GM12878 (cell line): ENCODE results near the gene DLGAP3. TPM values are rescaled to one million over a fixed set of nuclear protein-coding genes. Genes with fewer than 3 reads are reported as not detected.
A peak's percentile ranks its signal among the peaks of the same experiment; 100 is the strongest.

ENCODE experiments used
- CHD4 ChIP-seq: fragments of 200-600 bp; sonication (generic); IDR thresholded peaks from 2 replicates; pipeline ENCODE4 v1.6.1; 2016; ENCODE audit warnings: mild to moderate bottlenecking
- CREM ChIP-seq: IDR thresholded peaks from 2 replicates; pipeline ENCODE4 v1.6.1; 2014; ENCODE audit warnings: antibody characterized with exemption, low read depth
- EED ChIP-seq: sonication (generic); IDR thresholded peaks from 2 replicates; pipeline ENCODE4 v1.6.1; 2016; ENCODE audit warnings: antibody characterized with exemption, low read depth
- HDAC6 ChIP-seq: fragments of 200-600 bp; sonication (generic); IDR thresholded peaks from one replicate; pipeline ENCODE4 v1.8.0; 2017; ENCODE audit warnings: antibody characterized with exemption; ENCODE audit not compliant: unreplicated experiment
- HDGF ChIP-seq: fragments of 450-650 bp; IDR thresholded peaks from 2 replicates; pipeline ENCODE4 v1.6.1; 2016; ENCODE audit warnings: antibody characterized with exemption
- IKZF2 ChIP-seq, 2 experiments: fragments of 450-650 bp; IDR thresholded peaks; 2 replicates each; pipeline ENCODE4 v1.6.1; 2017; ENCODE audit warnings: mild to moderate bottlenecking in 2 of 2, moderate library complexity in 2 of 2
- MEF2B ChIP-seq: fragments of 450-650 bp; IDR thresholded peaks from 2 replicates; pipeline ENCODE4 v1.6.1; 2018; ENCODE audit warnings: mild to moderate bottlenecking, moderate library complexity; ENCODE audit not compliant: partially characterized antibody, poor library complexity, severe bottlenecking
- MTA3 ChIP-seq: IDR thresholded peaks from 2 replicates; pipeline ENCODE4 v1.6.1; 2012; ENCODE audit warnings: low read length, inconsistent platforms, borderline replicate concordance
- NFYA ChIP-seq: IDR thresholded peaks from 2 replicates; pipeline ENCODE4 v1.6.1; 2011; ENCODE audit warnings: low read depth, mild to moderate bottlenecking, low read length, improper control_type of control experiment, borderline replicate concordance
- PBX3 ChIP-seq: IDR thresholded peaks from 2 replicates; pipeline ENCODE4 v1.6.1; 2011; ENCODE audit warnings: mild to moderate bottlenecking, low read depth, low read length, moderate library complexity; ENCODE audit not compliant: insufficient replicate concordance
- SPI1 ChIP-seq: IDR thresholded peaks from 2 replicates; pipeline ENCODE4 v1.6.1; 2011; ENCODE audit warnings: low read depth, mild to moderate bottlenecking, low read length, moderate library complexity, borderline replicate concordance; ENCODE audit not compliant: insufficient read depth
- TCF7 ChIP-seq: IDR thresholded peaks from 2 replicates; pipeline ENCODE4 v1.6.1; 2014; ENCODE audit warnings: antibody characterized with exemption, borderline replicate concordance
- ZNF217 ChIP-seq: fragments of 450-650 bp; IDR thresholded peaks from 2 replicates; pipeline ENCODE4 v1.6.1; 2017; ENCODE audit warnings: antibody characterized with exemption, mild to moderate bottlenecking
- polyA plus RNA-seq, 11 experiments: library from polyadenylated mRNA; depleted of rRNA in 4 of 11; unstranded in 6 of 11; stranded (reverse) in 5 of 11; fragments of >200 nt; fragmentation: Nextera tagmentation in 4 of 11; fragmentation: Illumina TruSeq in 1 of 11; extraction: Ambion mirVana in 4 of 11; extraction: Trizol in 1 of 11; gene quantifications; 1 replicate in 1 of 11; 2 replicates in 10 of 11; pipeline versions ENCODE4 v1.2.1 to v1.2.3, GENCODE V29; 2011 to 2016; ENCODE audit warnings: inconsistent platforms in 2 of 11, missing spikeins in 2 of 11, low read depth in 1 of 11
- total RNA-seq, 4 experiments: library from RNA; depleted of rRNA in 3 of 4; stranded (reverse); fragments of >200 nt in 3 of 4; fragmentation: Illumina TruSeq in 1 of 4; extraction: Trizol in 1 of 4; gene quantifications; 2 replicates each; pipeline versions ENCODE4 v1.2.1 to v1.2.3, GENCODE V29; 2013 to 2021
- TF ChIP-seq, protein P1 (sequence below): fragments of 450-650 bp; IDR thresholded peaks from 2 replicates; pipeline ENCODE4 v1.6.1; 2017; ENCODE audit warnings: low read depth, mild to moderate bottlenecking, moderate library complexity
- TF ChIP-seq, protein P2 (sequence below): fragments of 150-350 bp; IDR thresholded peaks from 2 replicates; pipeline ENCODE4 v1.6.1; 2014; ENCODE audit warnings: mild to moderate bottlenecking, low read depth, low read length

The DLGAP3 gene
- total and polyA plus RNA-seq, 10 of the 15 experiments (the other 5 are each of a cell fraction or from before 2014, with no cell fraction given) = 0.03 to 0.15 (median 0.08) TPM; not detected in 4

DNA sequence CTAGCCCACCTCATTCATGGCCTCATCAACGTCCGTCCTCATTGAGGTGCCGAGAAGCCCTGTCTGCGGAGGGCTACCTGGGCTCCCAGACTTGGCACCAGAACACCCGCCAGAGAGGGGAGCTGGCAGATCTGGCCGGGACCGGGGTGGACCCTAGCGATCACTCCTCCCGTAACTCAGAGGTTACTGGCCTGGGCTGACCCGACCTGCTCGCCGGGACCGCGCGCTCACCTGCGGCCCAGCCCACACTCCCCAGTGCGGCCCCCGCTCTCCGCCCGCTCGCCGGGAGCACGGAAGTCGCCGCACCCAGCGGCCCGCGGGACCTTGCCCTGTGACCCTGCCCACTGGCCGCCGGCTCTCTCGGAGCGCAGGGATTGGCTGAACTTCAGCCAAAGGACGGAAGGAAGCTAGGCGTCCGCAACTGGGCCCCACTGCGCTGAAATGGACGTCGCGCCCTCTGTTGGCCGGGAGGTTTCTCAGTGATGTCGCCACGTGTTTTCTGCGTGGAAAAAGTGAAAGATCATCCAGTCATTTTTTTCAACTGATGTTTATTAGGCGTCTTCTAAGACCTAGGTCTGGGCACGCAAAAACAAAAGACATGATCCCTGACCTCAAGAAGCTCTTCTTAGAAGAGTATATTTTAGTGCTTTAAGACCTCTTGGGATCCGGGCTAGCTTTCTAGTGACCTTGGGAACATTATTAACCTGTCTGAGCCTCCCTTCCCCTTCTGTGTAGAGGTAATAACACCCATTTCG is 69.8 kb downstream of the DLGAP3 start, which contains the start of gene SMIM12 (continued):
- TF ChIP-seq, protein P1, sequence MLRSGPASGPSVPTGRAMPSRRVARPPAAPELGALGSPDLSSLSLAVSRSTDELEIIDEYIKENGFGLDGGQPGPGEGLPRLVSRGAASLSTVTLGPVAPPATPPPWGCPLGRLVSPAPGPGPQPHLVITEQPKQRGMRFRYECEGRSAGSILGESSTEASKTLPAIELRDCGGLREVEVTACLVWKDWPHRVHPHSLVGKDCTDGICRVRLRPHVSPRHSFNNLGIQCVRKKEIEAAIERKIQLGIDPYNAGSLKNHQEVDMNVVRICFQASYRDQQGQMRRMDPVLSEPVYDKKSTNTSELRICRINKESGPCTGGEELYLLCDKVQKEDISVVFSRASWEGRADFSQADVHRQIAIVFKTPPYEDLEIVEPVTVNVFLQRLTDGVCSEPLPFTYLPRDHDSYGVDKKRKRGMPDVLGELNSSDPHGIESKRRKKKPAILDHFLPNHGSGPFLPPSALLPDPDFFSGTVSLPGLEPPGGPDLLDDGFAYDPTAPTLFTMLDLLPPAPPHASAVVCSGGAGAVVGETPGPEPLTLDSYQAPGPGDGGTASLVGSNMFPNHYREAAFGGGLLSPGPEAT = peak; percentile 72; the same call in 1 of the 2 replicates
- TF ChIP-seq MTA3 (no peak), SPI1 (0 out of 2 replicates have a peak, but pooled peaks have one; percentile 28), NFYA (no peak), MEF2B (no peak), CREM (peak; percentile 82), ZNF217 (no peak), HDAC6 (peak; percentile 58), CHD4 (no peak), EED (no peak), PBX3 (no peak), HDGF (no peak), TCF7 (no peak), IKZF2 (IDR thresholded peaks at IDR 0.05) (no peak; a peak in 1 of 4 replicates)
- TF ChIP-seq, protein P2, sequence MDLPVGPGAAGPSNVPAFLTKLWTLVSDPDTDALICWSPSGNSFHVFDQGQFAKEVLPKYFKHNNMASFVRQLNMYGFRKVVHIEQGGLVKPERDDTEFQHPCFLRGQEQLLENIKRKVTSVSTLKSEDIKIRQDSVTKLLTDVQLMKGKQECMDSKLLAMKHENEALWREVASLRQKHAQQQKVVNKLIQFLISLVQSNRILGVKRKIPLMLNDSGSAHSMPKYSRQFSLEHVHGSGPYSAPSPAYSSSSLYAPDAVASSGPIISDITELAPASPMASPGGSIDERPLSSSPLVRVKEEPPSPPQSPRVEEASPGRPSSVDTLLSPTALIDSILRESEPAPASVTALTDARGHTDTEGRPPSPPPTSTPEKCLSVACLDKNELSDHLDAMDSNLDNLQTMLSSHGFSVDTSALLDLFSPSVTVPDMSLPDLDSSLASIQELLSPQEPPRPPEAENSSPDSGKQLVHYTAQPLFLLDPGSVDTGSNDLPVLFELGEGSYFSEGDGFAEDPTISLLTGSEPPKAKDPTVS = no peak; the same call in 1 of the 2 replicates
